T-cell (primary cell): ENCODE measurements around the gene SH2D7. TPM values are rescaled to one million over a fixed set of nuclear protein-coding genes. Genes with fewer than 3 reads are reported as not detected.

Experiments used
- ATAC-seq, 4 experiments: fragments of 200-7000 bp in 3 of 4; fragments of 150-1000 bp in 1 of 4; cut with Tn5 transposase; replicated peaks in 1 of 4; 1 replicate in 3 of 4; 2 replicates in 1 of 4; pipeline ENCODE4 v1.10.0; 2021; ENCODE audit warnings: moderate library complexity in 3 of 4, mild to moderate bottlenecking in 2 of 4, moderate number of reproducible peaks in 1 of 4
- CTCF ChIA-PET, 2 donors: fragments of 300-600 bp; sonication (Branson Sonifier 250); formaldehyde crosslinking; loops; one replicate each; lab custom pipeline; 2022; ENCODE audit warnings: antibody characterized with exemption in 2 of 2; lab: Charles Lee
- POLR2A ChIA-PET, 2 donors: fragments of 300-600 bp; sonication (Branson Sonifier 250); formaldehyde crosslinking; loops; one replicate each; lab custom pipeline; 2022; ENCODE audit warnings: antibody characterized with exemption in 2 of 2; lab: Charles Lee
- DNase-seq, 35 experiments: peaks; one replicate each; pipeline versions ENCODE4 v3.0.0 to v3.0.0-alpha.2; 2013 to 2023
- H3K27ac ChIP-seq: one replicate; pipeline ENCODE4 v1.5.1; 2013; ENCODE audit warnings: low read length
- H3K27me3 ChIP-seq, 2 experiments: replicated peaks in 1 of 2; 1 replicate in 1 of 2; 2 replicates in 1 of 2; pipeline versions ENCODE4 v1.6.1 to v1.7.0; 2013; ENCODE audit warnings: low read length in 1 of 2, mixed read lengths in 1 of 2; ENCODE audit not compliant: control insufficient read depth in 2 of 2, insufficient read depth in 2 of 2; ENCODE audit errors: extremely low read depth in 1 of 2
- H3K36me3 ChIP-seq, 2 donors: 1 replicate in 1 of 2; 2 replicates in 1 of 2; pipeline versions ENCODE4 v1.6.1 to v1.7.0; 2013; ENCODE audit warnings: low read length in 1 of 2; ENCODE audit not compliant: control insufficient read depth in 2 of 2, insufficient read depth in 1 of 2; ENCODE audit errors: extremely low read depth in 1 of 2
- H3K4me1 ChIP-seq, 2 experiments: 1 replicate in 1 of 2; 2 replicates in 1 of 2; pipeline versions ENCODE4 v1.6.1 to v1.7.0; 2013; ENCODE audit warnings: low read length in 2 of 2, mixed read lengths in 1 of 2; ENCODE audit not compliant: insufficient read depth in 2 of 2, control insufficient read depth in 1 of 2; ENCODE audit errors: extremely low read depth in 1 of 2
- H3K4me3 ChIP-seq, 2 donors: 1 replicate in 1 of 2; 2 replicates in 1 of 2; pipeline versions ENCODE4 v1.5.1 to v1.7.0; 2013; ENCODE audit warnings: mild to moderate bottlenecking in 2 of 2, low read length in 1 of 2, moderate library complexity in 1 of 2; ENCODE audit not compliant: control insufficient read depth in 1 of 2; ENCODE audit errors: extremely low read depth in 1 of 2
- H3K9me3 ChIP-seq: 2 replicates; pipeline ENCODE4 v1.7.0; 2013
- H3K27ac Mint-ChIP-seq, 2 donors: one replicate each; pipeline ENCODE4 v1.8.0; 2020 to 2021; ENCODE audit warnings: mild to moderate bottlenecking in 2 of 2, mixed read lengths in 2 of 2
- H3K27me3 Mint-ChIP-seq, 2 donors: one replicate each; pipeline ENCODE4 v1.8.0; 2021 to 2022; ENCODE audit warnings: mixed read lengths in 2 of 2
- H3K36me3 Mint-ChIP-seq: one replicate; pipeline ENCODE4 v1.8.0; 2021; ENCODE audit warnings: mixed read lengths
- H3K4me1 Mint-ChIP-seq, 3 donors: one replicate each; pipeline ENCODE4 v1.8.0; 2020 to 2022; ENCODE audit warnings: mixed read lengths in 3 of 3, mild to moderate bottlenecking in 1 of 3
- H3K4me3 Mint-ChIP-seq, 3 donors: one replicate each; pipeline ENCODE4 v1.8.0; 2020 to 2022; ENCODE audit warnings: mild to moderate bottlenecking in 3 of 3, mixed read lengths in 3 of 3, moderate library complexity in 3 of 3
- H3K9me3 Mint-ChIP-seq, 3 donors: one replicate each; pipeline ENCODE4 v1.8.0; 2020 to 2022; ENCODE audit warnings: mixed read lengths in 3 of 3
- WGBS: methylation state at CpG from one replicate; pipeline ENCODE4 v1.1.5; 2013; ENCODE audit warnings: missing lambda C conversion rate; ENCODE audit not compliant: insufficient coverage; 5-methylcytosine and 5-hydroxymethylcytosine counted together
- total RNA-seq, 35 experiments: library from RNA in 6 of 35; stranded (reverse) in 6 of 35; fragments of 120-200 nt in 1 of 35; gene quantifications; one replicate each; pipeline versions ENCODE4 v1.2.1 to v1.2.4 and lab custom pipeline; 2013 to 2026

The SH2D7 gene
- total RNA-seq, 5 donors from 2014 or later (not counting 1 experiment from before 2014, with no cell fraction given) = not detected

DNA sequence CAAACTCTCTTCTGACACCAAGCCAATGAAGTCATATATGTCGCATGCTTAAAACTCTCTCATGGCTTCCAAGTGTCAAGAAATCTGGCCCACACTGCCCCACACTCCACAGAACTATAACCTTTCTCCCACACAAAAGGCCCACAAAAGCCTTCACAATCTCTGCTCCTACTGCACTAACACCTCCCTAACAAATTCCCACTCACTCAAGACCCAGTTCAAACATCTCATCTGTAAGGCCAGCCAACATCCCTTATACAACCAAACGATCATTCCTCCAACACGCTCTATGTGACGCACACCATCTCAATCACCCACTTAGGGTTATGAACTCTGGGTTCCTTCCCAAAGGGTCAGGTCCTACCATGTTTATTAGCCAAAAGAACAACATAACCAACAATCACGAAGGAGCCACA lies 28.4 kb upstream of the SH2D7 start:
- Mint-ChIP-seq H3K4me3 (no peak overlapping the region), H3K27ac (no peak overlapping the region), H3K27me3 (no peaks in the 10 kb centered on the region), H3K4me1 (peaks cover 17 to 27% (median 26%) of the 10 kb centered on the region in 3 donors), H3K9me3 (no peaks in the 10 kb centered on the region), H3K36me3 (peaks cover 2% of the 10 kb centered on the region)
- Histone ChIP-seq H3K4me3 (no peak overlapping the region), H3K27me3 (no peaks in the 10 kb centered on the region), H3K9me3 (no peaks in the 10 kb centered on the region), H3K27ac (no peak overlapping the region), H3K36me3 (no peaks in the 10 kb centered on the region), H3K4me1 (peaks cover 76 to 77% of the 10 kb centered on the region in 2 experiments)
- 100% methylated on average over 1 of the region's 5 CpGs for WGBS
- no peak for ATAC-seq
- ChIA-PET CTCF (no interaction called here), POLR2A (no interaction called here)
- DNase-seq = no peak

DNA sequence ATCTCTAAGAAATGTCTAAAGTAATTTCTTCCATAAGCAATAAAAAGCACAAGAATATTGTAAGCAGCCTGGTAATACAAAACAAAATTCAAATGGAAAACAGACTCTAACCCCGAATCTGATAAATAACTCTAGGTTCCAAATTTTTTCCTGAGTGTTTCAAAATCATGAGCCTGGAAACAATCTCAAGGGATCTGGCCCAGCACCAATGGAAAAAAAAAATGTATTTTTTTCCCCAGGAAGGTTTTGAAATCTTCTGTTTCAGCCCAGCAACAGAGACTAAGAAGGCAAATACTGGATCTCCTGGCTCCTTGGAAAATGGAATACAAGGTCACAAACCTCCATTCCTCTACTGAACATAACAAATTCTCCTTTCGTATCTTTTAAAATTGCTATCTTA lies 27.8 kb upstream of the SH2D7 start:
- ATAC-seq (no peak), DNase-seq (no peak)
- Mint-ChIP-seq H3K4me3 (no peak overlapping the region), H3K4me1 (peaks cover 12 to 21% (median 20%) of the 10 kb centered on the region in 3 donors), H3K36me3 (no peaks in the 10 kb centered on the region), H3K27ac (no peak overlapping the region), H3K27me3 (no peaks in the 10 kb centered on the region), H3K9me3 (no peaks in the 10 kb centered on the region)
- H3K27me3 ChIP-seq = no peaks in the 10 kb centered on the region
- no peaks in the 10 kb centered on the region for H3K9me3 ChIP-seq
- H3K4me3 ChIP-seq = no peak overlapping the region
- WGBS = 83% methylated on average over 1 of the region's 2 CpGs
- peak overlapping the region; percentile 86 for H3K27ac ChIP-seq
- H3K36me3 ChIP-seq = no peaks in the 10 kb centered on the region
- ChIA-PET CTCF (no interaction called here), POLR2A (no interaction called here)
- H3K4me1 ChIP-seq = peaks cover 76 to 78% of the 10 kb centered on the region in 2 experiments

DNA sequence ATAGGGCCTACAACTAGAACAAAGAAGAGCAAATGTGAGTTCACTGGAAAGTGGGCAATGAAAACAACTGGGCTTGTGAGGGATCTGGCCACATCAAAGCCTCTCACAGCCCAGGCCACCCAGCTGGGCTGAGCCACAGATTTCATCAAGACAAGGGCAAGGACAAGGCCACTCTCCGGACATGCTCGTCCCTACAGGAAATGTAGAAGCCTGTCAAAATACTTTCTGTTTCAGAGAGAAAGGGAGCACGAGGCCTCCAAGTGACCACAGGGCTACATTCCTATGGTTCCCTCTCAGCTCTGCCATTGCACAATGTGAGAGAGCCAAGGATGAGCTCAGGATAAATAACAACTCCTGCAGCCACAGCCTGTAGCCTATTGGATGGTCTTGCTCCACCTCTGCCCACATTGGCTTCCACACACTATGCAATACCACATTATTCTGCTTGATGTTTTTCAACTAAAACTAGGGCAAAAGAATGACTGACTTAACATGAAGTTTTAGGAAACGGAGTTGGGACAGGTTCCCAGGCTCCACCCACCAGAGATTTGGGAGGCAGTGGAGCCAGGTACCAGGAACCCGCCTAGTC lies 27.0 kb upstream of the SH2D7 start:
- Histone ChIP-seq H3K27me3 (no peaks in the 10 kb centered on the region), H3K4me3 (peak overlapping the region; percentile 13 to 54), H3K36me3 (no peaks in the 10 kb centered on the region), H3K4me1 (peaks cover 78 to 80% of the 10 kb centered on the region in 2 experiments), H3K9me3 (no peaks in the 10 kb centered on the region), H3K27ac (peak overlapping the region; percentile 86)
- ATAC-seq (peak in 1 of 4 experiments; percentile 20), DNase-seq (peak in 1 of 35 experiments; percentile 47)
- 13% methylated on average over 4 of the region's 5 CpGs for WGBS
- Mint-ChIP-seq H3K36me3 (no peaks in the 10 kb centered on the region), H3K4me1 (peaks cover 3 to 13% (median 12%) of the 10 kb centered on the region in 3 donors), H3K9me3 (no peaks in the 10 kb centered on the region), H3K27me3 (no peaks in the 10 kb centered on the region), H3K27ac (no peak overlapping the region), H3K4me3 (no peak overlapping the region)
- ChIA-PET CTCF (interaction anchor here (0.6 to 1.0 kb wide), 2 partner anchors 15 to 100 kb away, joined by 3 read pairs; no protein-coding TSS in a partner anchor), POLR2A (interaction anchor here in 1 of 2 donors (0.5 kb wide), 1 partner anchor 9 kb away, joined by 9 read pairs; no protein-coding TSS in a partner anchor)

DNA sequence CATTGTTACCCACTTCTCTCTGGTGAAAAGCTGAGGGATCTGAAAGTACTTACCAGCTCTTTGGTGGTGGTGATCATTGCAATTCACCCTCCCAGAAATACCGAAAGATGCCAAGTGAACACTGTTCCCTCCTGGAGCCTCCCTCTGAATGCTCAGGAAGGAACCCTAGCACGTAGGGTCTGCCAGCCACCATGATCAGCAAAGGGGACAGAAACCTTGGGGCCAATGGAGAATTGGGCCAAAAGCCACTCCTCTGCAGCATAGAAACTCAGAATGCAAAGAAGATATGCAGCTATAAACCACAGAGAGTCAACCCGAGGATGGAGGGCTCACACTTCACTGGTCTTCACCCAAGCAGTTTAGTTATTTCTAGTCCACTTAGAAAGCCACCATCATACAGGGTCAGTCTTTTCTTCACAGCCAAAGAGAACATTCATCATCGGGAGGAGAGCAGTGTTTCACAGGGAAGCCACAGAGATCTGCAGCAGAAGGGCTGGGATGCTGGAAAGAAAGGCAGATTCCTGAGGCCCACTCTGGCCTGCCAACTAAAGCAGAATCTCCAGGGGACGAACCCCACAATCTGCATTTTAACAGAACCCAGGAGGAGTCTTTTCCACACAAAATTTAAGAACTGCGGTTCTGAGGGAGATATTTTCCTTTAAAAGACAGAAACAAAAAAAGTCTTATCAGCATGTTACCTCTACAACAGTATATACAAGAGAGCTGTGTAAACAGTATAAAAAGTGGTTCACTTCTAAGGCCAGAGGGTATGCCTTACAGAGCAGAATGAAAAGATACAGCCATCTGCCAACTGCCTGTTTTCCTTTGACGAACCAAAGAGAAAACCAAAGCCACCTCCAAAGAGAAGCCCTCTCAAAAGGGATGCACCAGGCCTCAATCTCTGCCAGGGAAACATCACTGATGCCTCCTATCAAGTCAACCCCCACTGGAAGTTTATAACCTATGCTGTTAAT lies 26.1 kb upstream of the SH2D7 start:
- H3K4me1 Mint-ChIP-seq = peaks cover 0 to 12% (median 11%) of the 10 kb centered on the region in 3 donors
- H3K27me3 Mint-ChIP-seq = no peaks in the 10 kb centered on the region
- no peaks in the 10 kb centered on the region for H3K36me3 ChIP-seq
- no peaks in the 10 kb centered on the region for H3K27me3 ChIP-seq
- H3K4me3 ChIP-seq = peak overlapping the region; percentile 5 to 18
- H3K9me3 Mint-ChIP-seq = no peaks in the 10 kb centered on the region
- no peak overlapping the region for H3K4me3 Mint-ChIP-seq
- no peak for ATAC-seq
- peaks cover 77 to 81% of the 10 kb centered on the region in 2 experiments for H3K4me1 ChIP-seq
- no peaks in the 10 kb centered on the region for H3K36me3 Mint-ChIP-seq
- peak overlapping the region; percentile 86 for H3K27ac ChIP-seq
- whole genome bisulfite sequencing = 33% methylated on average over 4 of the region's 7 CpGs
- no peaks in the 10 kb centered on the region for H3K9me3 ChIP-seq
- ChIA-PET CTCF (interaction anchor here (0.6 to 5.1 kb wide), 4 partner anchors 16 to 99 kb away, joined by 3 to 24 read pairs (median 5); no protein-coding TSS in a partner anchor), POLR2A (no interaction called here)
- DNase-seq = peak in 1 of 35 experiments; percentile 14
- no peak overlapping the region for H3K27ac Mint-ChIP-seq

GRCh38 chr15:78067328-78068228 lies 24.8 kb upstream of the SH2D7 start:
- Histone ChIP-seq H3K27ac (peak overlapping the region; percentile 86), H3K4me3 (no peak overlapping the region), H3K4me1 (peaks cover 81 to 89% of the 10 kb centered on the region in 2 experiments), H3K36me3 (peaks cover 0 to 4% of the 10 kb centered on the region in 2 donors), H3K9me3 (no peaks in the 10 kb centered on the region), H3K27me3 (no peaks in the 10 kb centered on the region)
- ATAC-seq (peak in 2 of 4 experiments; percentile 6 to 21), DNase-seq (peak in 1 of 35 experiments; percentile 2)
- H3K9me3 Mint-ChIP-seq = no peaks in the 10 kb centered on the region
- ChIA-PET POLR2A (interaction anchor here (0.5 to 2.2 kb wide), 3 partner anchors 13 to 818 kb away, joined by 3 to 7 read pairs (median 4); no protein-coding TSS in a partner anchor), CTCF (interaction anchor here in 1 of 2 donors (0.9 to 5.1 kb wide), 6 partner anchors 11 to 41 kb away, joined by 3 to 33 read pairs (median 6); no protein-coding TSS in a partner anchor)
- H3K27me3 Mint-ChIP-seq = no peaks in the 10 kb centered on the region
- H3K4me3 Mint-ChIP-seq = peak overlapping the region in 1 of 3 donors; percentile 72
- 80% methylated on average over 1 of the region's 1 CpG for WGBS
- peaks cover 9 to 16% (median 16%) of the 10 kb centered on the region in 3 donors for H3K4me1 Mint-ChIP-seq
- H3K36me3 Mint-ChIP-seq = no peaks in the 10 kb centered on the region
- H3K27ac Mint-ChIP-seq = no peak overlapping the region
